Adrenal gland (tissue), 5 donors: ENCODE data around the gene MT1H.

Experiments used
- POLR2A ChIP-seq, 2 donors: fragments of 450-650 bp; IDR thresholded peaks; one replicate each; pipeline ENCODE4 v1.6.1; 2017; ENCODE audit warnings: antibody characterized with exemption in 2 of 2, mild to moderate bottlenecking in 2 of 2, moderate library complexity in 1 of 2
- TF ChIP-seq, protein P1 (sequence below), 6 experiments: fragments of 450-650 bp in 4 of 6; fragments of 200-600 bp in 2 of 6; sonication (generic) in 1 of 6; IDR thresholded peaks; 1 replicate in 5 of 6; 2 replicates in 1 of 6; pipeline versions ENCODE4 v1.5.1 to v1.8.0; 2016 to 2021; ENCODE audit warnings: antibody characterized with exemption in 6 of 6, mild to moderate bottlenecking in 2 of 6, moderate library complexity in 1 of 6
- donor health status: DM: no; HTN: no; CAD: no.

DNA sequence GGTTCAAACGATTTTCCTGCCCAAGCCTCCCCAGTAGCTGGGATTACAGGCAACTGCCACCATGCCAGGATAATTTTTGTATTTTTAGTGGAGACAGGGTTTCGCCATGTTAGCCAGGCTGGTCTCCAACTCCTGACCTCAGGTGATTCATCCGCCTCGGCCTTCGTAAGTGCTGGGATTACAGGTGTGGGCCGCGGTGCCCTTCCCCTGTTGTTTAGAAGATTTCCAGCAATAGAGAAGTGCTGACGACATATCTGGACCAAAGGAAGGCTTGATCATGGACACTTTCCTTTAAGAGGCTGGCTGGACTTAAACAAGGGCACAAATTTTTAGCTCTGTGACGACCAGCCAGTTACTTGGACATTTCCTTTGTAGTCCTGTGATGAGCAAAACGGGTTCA is 38.4 kb upstream of the MT1H start:
- TF ChIP-seq, protein P1, sequence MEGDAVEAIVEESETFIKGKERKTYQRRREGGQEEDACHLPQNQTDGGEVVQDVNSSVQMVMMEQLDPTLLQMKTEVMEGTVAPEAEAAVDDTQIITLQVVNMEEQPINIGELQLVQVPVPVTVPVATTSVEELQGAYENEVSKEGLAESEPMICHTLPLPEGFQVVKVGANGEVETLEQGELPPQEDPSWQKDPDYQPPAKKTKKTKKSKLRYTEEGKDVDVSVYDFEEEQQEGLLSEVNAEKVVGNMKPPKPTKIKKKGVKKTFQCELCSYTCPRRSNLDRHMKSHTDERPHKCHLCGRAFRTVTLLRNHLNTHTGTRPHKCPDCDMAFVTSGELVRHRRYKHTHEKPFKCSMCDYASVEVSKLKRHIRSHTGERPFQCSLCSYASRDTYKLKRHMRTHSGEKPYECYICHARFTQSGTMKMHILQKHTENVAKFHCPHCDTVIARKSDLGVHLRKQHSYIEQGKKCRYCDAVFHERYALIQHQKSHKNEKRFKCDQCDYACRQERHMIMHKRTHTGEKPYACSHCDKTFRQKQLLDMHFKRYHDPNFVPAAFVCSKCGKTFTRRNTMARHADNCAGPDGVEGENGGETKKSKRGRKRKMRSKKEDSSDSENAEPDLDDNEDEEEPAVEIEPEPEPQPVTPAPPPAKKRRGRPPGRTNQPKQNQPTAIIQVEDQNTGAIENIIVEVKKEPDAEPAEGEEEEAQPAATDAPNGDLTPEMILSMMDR (IDR thresholded peaks at IDR 0.05) = no peak
- TF ChIP-seq POLR2A (IDR thresholded peaks at IDR 0.05) = no peak
